Measurements from ENCODE around the gene STK38.

STK38 gene

DNA sequence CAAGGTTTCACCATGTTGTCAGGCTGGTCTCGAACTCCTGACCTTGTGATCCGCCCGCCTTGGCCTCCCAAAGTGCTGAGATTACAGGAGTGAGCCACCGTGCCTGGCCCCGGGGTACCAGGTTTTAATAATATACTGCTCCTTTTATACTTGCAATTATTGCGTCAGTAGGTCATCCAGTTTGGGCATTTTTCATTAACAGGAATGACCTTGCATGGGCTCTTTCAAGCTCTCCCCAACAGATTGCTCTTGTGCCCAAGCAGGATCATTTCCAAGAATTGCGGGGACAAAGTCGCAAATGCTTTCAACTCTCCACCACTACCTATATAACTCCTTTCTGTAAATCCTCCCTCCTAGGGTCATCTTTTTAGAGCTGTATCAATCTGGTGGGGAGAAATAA is 23.8 kb downstream of the STK38 start:
- no peak for DNase-seq (ENCODE audit: low read depth in 2 of 2)

- DNase-seq (ENCODE audit: low read depth in 2 of 2): no peak
Measured at GRCh38 chr6:36519352-36519751, 27.9 kb downstream of the STK38 start.

- no peak for DNase-seq (ENCODE audit: low read depth in 2 of 2)
Measured at GRCh38 chr6:36517408-36517807, 29.9 kb downstream of the STK38 start.

GRCh38 chr6:36516988-36517387 is 30.3 kb downstream of the STK38 start:
- no peak for DNase-seq (ENCODE audit: low read depth in 2 of 2)

DNA sequence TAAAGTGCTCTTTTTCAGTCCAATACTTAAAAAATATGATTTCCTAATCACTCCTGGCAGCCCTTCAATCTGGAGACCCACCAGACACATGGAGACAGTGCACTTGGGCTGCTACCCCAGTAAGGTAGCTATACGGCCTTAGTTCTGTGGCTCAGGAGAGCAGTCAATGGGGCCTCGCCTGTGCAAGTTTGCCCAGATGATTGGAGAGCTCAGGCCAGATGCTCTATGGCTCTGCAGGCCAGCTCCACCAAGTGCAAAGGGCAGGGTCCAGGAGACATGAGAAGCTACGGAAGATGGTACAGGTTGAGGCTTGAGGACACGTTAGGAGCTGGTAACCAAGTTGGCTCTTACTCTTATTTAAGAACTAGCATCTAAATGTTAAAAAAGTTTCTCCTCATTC is 30.7 kb downstream of the STK38 start:
- DNase-seq (ENCODE audit: low read depth in 2 of 2): no peak

DNA sequence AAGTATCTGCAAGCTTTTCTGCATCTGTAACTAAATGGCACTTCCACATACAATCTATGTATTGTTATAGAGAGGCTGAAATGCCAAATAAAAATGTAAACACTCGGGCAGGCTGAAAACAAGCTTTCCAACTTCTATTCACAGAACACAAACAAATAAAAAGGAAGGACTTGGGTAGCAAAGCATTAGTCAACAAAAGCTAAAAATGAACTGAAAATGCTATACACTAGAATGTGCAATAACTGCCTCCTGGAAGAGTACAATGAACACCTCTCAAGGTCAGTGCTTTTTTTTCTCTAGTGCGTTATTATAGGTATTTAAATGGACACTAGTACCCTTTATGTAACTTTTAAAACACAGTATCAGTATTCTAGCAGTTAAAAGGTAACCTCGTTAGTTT is 31.4 kb downstream of the STK38 start:
- no peak for DNase-seq (ENCODE audit: low read depth in 2 of 2)

GRCh38 chr6:36514554-36515456 is 32.5 kb downstream of the STK38 start:
- no peak for DNase-seq (ENCODE audit: low read depth in 2 of 2)

DNA sequence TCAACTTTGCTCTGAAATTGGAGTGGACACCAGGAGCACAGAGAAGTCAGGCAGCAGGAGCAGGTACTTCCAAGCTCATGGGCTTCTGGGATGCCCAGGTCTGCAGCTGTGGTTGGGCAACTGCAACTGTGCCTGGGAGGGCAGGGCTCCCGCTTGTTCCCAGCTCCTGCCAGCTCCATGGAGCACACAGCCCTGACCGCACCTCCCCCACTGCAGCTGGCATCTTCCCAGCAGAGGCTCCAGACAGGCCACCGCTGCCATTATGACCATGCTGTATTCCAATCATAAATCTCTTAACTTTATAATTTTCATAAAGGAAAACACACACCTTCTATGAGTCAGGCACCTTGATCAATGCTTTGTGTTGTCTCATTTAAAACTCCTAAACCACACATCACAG is 36.9 kb downstream of the STK38 start:
- no peak for DNase-seq (ENCODE audit: low read depth in 2 of 2)

GRCh38 chr6:36508532-36508931 is 38.7 kb downstream of the STK38 start:
- DNase-seq (ENCODE audit: low read depth in 2 of 2): no peak

GRCh38 chr6:36506611-36507010 is 40.7 kb downstream of the STK38 start:
- DNase-seq (ENCODE audit: low read depth in 2 of 2): no peak

- no peak for DNase-seq (ENCODE audit: low read depth in 2 of 2)
Measured at GRCh38 chr6:36505744-36506534, 41.3 kb downstream of the STK38 start.

DNA sequence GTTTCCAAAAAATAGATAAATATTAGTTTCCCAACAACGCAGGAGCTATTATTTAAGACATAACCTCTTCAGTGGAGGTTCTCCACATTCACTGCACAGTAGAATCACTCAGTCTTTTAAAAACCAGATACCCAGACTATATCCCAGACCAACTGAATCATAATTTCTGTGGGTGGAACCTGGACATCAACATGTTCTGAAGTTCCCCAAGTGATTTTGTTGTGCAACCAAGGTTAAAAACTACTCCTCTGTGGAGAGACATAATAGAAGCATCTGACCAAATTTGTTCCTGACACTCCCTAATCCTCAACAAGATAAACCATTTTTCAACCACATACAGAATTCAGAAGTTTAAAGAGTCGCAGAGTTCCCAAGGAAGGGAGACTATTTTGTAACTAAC is 42.3 kb downstream of the STK38 start:
- DNase-seq (ENCODE audit: low read depth in 2 of 2): no peak

DNA sequence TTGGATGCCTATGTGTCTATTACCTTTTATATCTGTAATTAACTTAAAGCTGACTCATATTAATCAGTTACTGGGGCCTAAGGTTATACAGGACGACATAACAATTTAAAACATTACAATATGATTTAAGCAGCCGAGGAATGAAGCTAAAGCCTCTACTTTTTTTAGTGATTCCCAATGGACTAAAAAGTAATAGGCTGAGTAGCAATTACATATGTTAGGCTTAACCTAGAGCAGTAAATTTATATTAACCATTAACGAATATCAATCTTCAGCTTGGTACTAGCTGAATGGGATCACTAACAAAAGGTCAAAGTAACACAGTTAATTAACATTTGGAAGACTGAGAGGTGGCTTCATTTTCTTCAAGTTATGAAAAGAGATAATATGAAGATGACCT is 43.1 kb downstream of the STK38 start:
- DNase-seq (ENCODE audit: low read depth in 2 of 2): no peak

DNA sequence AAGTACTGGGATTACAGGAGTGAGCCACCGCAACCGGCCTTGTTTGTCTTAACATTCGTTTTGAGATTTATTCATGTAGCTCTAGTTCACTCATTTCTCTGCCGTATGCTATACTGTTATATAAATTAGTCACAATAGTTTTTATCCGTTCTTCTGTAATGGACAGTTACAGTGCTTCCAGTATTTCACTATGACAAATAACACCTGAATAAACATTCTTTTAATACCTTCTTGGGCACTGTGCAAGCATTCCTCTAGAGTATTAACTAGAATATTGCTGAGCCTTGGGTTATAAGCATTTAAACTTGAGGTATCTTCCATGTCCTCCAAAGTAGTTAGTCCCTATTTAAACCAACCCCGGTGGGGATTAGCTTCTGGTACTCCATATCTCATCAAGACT is 45.6 kb downstream of the STK38 start:
- DNase-seq (ENCODE audit: low read depth in 2 of 2): no peak

GRCh38 chr6:36499918-36500317 is 47.4 kb downstream of the STK38 start:
- no peak for DNase-seq (ENCODE audit: low read depth in 2 of 2)

DNA sequence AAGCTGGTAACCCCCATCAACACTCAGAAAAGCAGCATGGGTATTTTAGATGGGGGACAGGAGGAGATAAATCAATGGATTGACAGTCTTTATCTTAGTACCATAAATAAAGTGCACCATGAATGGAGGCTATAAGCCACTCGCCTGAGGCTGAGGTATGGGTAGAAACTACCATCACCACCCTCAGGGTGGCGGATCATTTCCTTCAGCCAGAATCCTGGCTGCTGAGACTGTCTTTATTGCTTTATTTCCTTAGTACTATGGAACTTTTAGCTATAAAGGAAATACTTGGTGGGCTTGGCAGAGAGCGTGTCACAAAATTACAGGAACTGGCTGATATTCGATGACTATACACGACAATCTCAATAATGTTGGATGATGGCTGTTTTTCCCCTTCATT is 52.2 kb downstream of the STK38 start:
- no peak for DNase-seq (ENCODE audit: low read depth in 2 of 2)

DNA sequence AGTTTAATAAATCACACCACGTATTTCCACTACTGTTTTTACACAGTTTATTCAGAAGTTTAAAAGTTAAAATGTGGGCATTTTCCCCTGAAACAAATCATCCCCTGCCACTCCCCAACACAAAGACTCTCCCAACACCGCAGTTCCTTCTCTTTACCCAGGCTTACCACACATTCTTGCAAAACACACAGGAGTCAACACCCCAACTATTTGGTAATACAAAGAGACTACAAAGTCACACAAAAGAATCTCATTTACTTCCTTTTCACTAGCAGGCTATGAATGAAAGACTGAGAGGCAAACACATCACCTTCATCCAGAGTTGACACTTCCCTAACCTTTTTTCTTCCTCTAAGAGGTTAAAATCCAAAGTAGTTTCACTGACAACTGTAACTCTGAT is 53.4 kb downstream of the STK38 start:
- no peak for DNase-seq (ENCODE audit: low read depth in 2 of 2)

DNA sequence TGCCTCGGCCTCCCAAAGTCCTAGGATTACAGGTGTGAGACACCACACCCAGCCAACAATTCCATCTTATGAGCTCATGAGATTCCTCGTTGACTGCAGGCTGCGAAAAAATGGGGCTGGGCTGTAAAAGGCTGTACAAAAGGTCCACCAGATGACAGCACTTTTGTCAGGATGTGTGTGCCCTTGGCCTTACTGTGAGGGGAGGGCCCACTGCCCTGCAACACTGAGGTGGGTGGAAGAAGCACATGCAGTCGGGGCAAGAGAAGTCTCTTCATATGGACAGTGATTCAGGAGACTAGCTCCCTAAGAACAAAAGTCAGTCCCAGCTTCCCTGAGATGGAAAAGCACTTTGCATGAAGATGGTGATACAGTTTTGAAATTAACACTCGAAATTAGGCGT is 54.0 kb downstream of the STK38 start:
- DNase-seq (ENCODE audit: low read depth in 2 of 2): no peak

- DNase-seq (ENCODE audit: low read depth in 2 of 2): no peak
Measured at GRCh38 chr6:36492621-36493020, 54.7 kb downstream of the STK38 start.

- DNase-seq (ENCODE audit: low read depth in 2 of 2): no peak
Measured at GRCh38 chr6:36492092-36492491, 55.2 kb downstream of the STK38 start.

DNA sequence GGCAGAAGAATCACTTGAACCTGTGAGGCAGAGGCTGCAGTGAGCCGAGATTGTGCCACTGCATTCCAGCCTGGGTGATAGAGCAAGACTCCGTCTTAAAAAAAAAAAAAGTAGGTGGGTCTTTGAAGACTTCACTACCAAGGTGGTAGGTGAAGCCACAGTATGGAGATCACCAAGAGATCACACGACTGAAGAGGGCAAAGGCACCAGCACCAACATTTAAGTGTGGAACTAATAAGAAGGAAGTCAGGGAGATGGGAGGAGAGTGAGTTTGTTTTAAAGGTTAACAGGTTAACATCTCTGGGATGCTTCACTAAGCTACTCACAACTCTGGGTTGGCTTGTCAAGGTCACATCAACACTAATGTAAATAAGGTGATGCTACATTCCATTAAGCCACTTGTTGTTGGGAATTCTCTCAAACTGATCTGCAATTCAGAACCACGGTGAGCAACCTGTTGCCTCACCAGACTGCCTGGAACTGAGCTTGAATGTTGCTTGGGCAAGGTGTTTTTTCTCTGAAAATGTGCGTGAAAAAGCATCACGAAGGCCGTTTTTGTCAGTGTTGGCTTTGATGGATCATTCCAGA is 55.8 kb downstream of the STK38 start:
- no peak for DNase-seq (ENCODE audit: low read depth in 2 of 2)

GRCh38 chr6:36489426-36489825 is 57.9 kb downstream of the STK38 start:
- DNase-seq (ENCODE audit: low read depth in 2 of 2): no peak

- DNase-seq (ENCODE audit: low read depth in 2 of 2): no peak
Measured at GRCh38 chr6:36488221-36488620, 59.1 kb downstream of the STK38 start.

Data from stimulated activated CD8-positive, alpha-beta memory T cell treated with anti-CD3 and anti-CD28 coated beads, Interleukin-15, amount 100 ng/mL, for 48 hours (primary cell).